Activated T-cell treated with anti-CD3 and anti-CD28 coated beads, Interleukin-2, amount 50 U/mL, for 1 hour (primary cell): Measurements from ENCODE around the gene AFM.

Source experiments
- DNase-seq: peaks from one replicate; pipeline ENCODE4 v3.0.0-alpha.2; 2020

Gene AFM

GRCh38 chr4:73450398-73451004 is 31.0 kb upstream of the AFM start:
- no peak for DNase-seq

- no peak for DNase-seq
Measured at GRCh38 chr4:73451404-73451803, 30.1 kb upstream of the AFM start.

- DNase-seq: no peak
Measured at GRCh38 chr4:73451981-73452747, 29.4 kb upstream of the AFM start.

- no peak for DNase-seq
Measured at GRCh38 chr4:73452953-73453700, 28.4 kb upstream of the AFM start.

GRCh38 chr4:73453701-73454005 is 27.9 kb upstream of the AFM start:
- DNase-seq: no peak

- DNase-seq: no peak
Measured at GRCh38 chr4:73454920-73455319, 26.6 kb upstream of the AFM start.

- DNase-seq: no peak
Measured at GRCh38 chr4:73456177-73457022, 25.1 kb upstream of the AFM start.

- no peak for DNase-seq
Measured at GRCh38 chr4:73458184-73459047, 23.1 kb upstream of the AFM start.

GRCh38 chr4:73459048-73459421 is 22.5 kb upstream of the AFM start:
- DNase-seq: no peak

GRCh38 chr4:73460913-73461522 is 20.5 kb upstream of the AFM start:
- no peak for DNase-seq

- DNase-seq: no peak
Measured at GRCh38 chr4:73468170-73468569, 13.4 kb upstream of the AFM start.

GRCh38 chr4:73470728-73471127 is 10.8 kb upstream of the AFM start:
- no peak for DNase-seq

GRCh38 chr4:73477176-73477575 is 4.4 kb upstream of the AFM start:
- DNase-seq: no peak

- no peak for DNase-seq
Measured at GRCh38 chr4:73479323-73479722, 2.2 kb upstream of the AFM start.

GRCh38 chr4:73485085-73485484 is 3.5 kb downstream of the AFM start:
- no peak for DNase-seq

GRCh38 chr4:73485596-73485995 is 4.1 kb downstream of the AFM start:
- no peak for DNase-seq

- DNase-seq: no peak
Measured at GRCh38 chr4:73486497-73486896, 5.0 kb downstream of the AFM start.

- DNase-seq: no peak
Measured at GRCh38 chr4:73487233-73487632, 5.7 kb downstream of the AFM start.

GRCh38 chr4:73499996-73500765 is 18.6 kb downstream of the AFM start:
- no peak for DNase-seq

- no peak for DNase-seq
Measured at GRCh38 chr4:73501664-73502265, 20.2 kb downstream of the AFM start.

GRCh38 chr4:73505567-73505966 is 24.0 kb downstream of the AFM start:
- no peak for DNase-seq
